Activated naive CD8-positive, alpha-beta T cell treated with anti-CD3 and anti-CD28 coated beads, Interleukin-2, amount 50 U/mL, for 16 hours (primary cell): ENCODE measurements around the gene PLCH1.

ENCODE experiments used
- DNase-seq: peaks from one replicate; pipeline ENCODE4 v3.0.0-alpha.2; 2020; ENCODE audit warnings: low read depth, low spot score

Gene PLCH1

GRCh38 chr3:155387571-155387970, 357.3 kb downstream of the PLCH1 start:
- no peak for DNase-seq

DNA sequence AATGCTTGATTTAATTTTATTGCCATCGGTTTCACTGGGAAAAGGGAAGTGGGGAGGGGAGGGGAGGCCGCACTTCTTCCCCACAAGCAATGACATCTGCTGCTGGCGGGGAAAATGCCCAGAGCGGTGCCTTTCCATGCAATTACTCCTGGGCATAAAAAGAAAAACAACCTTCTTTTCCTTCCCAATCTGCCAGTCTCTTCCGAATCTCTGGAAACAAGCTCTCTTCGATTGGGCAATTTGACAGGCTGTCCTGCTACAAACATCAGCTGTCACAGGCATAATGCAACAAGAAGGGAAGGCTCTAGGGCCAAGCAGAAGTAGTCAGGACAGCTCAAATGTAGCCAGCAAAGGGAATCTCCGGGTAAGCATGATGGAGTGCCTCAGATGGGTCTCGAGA, 358.0 kb downstream of the PLCH1 start:
- no peak for DNase-seq

GRCh38 chr3:155385896-155386625, 358.8 kb downstream of the PLCH1 start:
- DNase-seq, result no peak

DNA sequence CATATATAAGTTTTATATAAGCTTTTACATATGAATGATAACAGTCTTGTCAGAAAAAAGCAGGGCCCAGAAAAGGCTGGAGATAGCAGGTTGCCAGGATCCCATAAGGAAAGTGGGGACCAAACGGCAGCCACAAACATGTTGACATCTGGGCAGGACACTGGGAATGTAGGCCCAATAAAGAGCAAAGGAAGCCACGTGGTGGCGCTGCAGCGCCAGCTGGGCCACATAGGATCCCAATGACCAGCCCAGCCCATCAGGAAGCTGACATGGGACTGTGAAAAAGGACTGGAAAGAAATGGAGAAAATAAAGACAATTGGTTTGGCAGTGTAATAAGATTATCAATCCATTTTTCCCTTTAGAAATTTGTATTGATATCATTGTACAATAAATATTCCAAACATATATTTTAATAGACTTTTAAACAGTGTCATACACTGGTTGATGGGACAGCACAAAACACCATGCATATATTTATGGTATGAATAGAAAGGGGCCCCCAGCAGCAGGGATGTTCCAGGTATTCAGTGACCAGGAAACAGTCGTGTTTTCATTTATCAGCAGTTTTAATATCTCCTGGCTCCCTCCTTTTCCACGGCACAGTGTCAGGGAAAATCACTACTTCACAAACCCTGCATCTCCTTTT, 362.4 kb downstream of the PLCH1 start:
- DNase-seq, result no peak

DNA sequence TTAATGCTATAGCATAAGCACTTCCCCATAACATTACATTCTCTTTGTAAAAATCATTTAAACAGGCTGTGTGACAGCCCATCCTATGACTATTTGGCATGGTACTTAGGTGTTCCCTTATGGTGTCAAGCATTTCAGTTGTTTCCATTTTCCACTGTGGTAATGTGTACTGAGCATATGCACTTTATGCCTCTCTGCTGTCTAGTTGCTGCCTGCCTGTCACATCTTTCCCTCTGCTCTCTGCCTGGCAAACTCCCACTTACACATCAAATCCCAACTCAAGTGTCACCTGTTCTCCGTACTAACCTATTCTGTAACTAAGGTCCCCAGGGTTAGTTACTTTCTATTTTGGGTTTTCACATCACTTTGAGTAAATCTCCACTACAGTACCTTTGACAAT, 367.0 kb downstream of the PLCH1 start:
- no peak for DNase-seq

GRCh38 chr3:155377071-155377470, 367.8 kb downstream of the PLCH1 start:
- DNase-seq, result no peak

- no peak for DNase-seq
Observed at GRCh38 chr3:155372281-155372680, 372.6 kb downstream of the PLCH1 start.

GRCh38 chr3:155370764-155371503, 373.9 kb downstream of the PLCH1 start:
- DNase-seq, result no peak

DNA sequence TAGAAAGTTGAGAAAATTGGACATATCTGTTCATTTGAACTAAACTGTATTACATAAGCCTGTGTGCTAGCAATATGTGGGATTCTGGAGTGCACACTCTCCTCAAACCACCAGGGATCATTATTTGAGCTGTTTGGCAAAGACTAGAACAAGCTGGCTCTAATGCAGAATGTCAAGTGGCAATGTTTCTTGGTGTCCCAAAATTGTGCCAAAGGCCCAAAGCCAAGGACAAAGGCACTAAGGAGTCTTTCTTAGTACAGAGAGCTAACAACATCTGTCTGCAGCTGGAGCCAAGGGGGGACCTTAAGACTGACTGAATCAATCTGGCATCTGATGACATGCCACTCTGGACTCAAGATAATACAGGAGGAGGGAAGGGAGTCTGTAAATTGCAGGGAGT, 374.7 kb downstream of the PLCH1 start:
- DNase-seq, result no peak

DNA sequence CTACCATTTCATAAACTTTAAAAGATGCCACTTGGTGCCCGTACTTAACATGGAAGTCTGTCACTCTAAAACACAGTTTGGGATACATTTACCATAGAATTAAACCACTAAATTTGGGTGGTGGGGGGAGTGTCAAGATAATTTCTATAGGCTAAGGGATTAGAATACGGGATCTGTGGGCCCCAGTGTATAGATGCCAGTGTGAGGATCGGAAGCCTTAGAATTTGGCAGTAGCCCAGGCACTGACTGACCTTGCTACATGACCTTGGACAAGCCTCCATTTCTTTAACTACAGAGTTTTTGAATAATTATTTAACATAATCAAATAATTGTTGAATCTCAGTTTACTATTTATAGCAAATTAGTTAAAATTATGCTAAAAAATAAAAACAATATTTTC, 375.1 kb downstream of the PLCH1 start:
- no peak for DNase-seq

- DNase-seq, result no peak
Observed at GRCh38 chr3:155369244-155369643, 375.6 kb downstream of the PLCH1 start.

- DNase-seq, result no peak
Observed at GRCh38 chr3:155368786-155369185, 376.1 kb downstream of the PLCH1 start.

- no peak for DNase-seq
Observed at GRCh38 chr3:155367506-155367905, 377.4 kb downstream of the PLCH1 start.

- no peak for DNase-seq
Observed at GRCh38 chr3:155365178-155365783, 379.6 kb downstream of the PLCH1 start.

- no peak for DNase-seq
Observed at GRCh38 chr3:155364492-155364891, 380.4 kb downstream of the PLCH1 start.

GRCh38 chr3:155363690-155364070, 381.2 kb downstream of the PLCH1 start:
- DNase-seq, result no peak

- no peak for DNase-seq
Observed at GRCh38 chr3:155362808-155363689, 381.8 kb downstream of the PLCH1 start.

DNA sequence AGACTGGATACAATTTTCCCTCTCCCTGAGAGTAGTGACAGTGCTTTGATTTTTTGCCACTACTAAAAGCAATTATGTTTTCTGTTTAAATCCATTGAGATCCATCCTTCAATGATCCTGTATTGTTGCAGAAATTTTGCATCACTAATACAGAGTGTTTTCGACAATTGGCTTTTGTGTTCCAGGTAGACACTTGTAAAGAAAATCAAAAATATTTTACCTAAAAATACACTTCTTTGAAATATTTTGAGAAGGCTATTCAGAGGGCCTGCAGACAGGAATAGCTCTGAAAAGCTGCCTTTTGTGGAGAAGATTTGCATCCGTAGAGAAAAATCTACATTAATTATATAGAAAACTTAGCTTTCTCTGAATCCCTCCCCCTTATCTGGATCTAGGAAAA, 384.6 kb downstream of the PLCH1 start:
- DNase-seq, result no peak

GRCh38 chr3:155356594-155357370, 388.1 kb downstream of the PLCH1 start:
- DNase-seq, result no peak

GRCh38 chr3:155354658-155355057, 390.2 kb downstream of the PLCH1 start:
- DNase-seq, result no peak
